ENCODE results near the gene DUSP9. TPM values are rescaled to one million over a fixed set of nuclear protein-coding genes. Genes with fewer than 3 reads are reported as not detected.

The DUSP9 gene
- total RNA-seq, 2 donors from 2014 or later, result 0.18 to 0.31 TPM

GRCh38 chrX:153621949-153622598, 24.9 kb upstream of the DUSP9 start:
- no peak overlapping the region for H3K4me3 ChIP-seq (ENCODE audit: low read length)
- H3K4me3 Mint-ChIP-seq, result no peak overlapping the region
- no peak for DNase-seq
- no peak overlapping the region for H3K27ac ChIP-seq (ENCODE audit: low read depth, low read length)
- no peaks in the 10 kb centered on the region for H3K36me3 ChIP-seq (ENCODE audit: control insufficient read depth, insufficient read depth, low read length)
- peaks cover 18% of the 10 kb centered on the region for H3K27me3 Mint-ChIP-seq (ENCODE audit: insufficient read depth)
- no peak for TF ChIP-seq CTCF (conservative IDR thresholded peaks at IDR 0.05)
- peaks cover 61% of the 10 kb centered on the region for H3K9me3 Mint-ChIP-seq
- H3K9ac ChIP-seq (ENCODE audit: extremely low read depth, low read length, poor library complexity, severe bottlenecking), result no peak overlapping the region
- no peaks in the 10 kb centered on the region for H3K9me3 ChIP-seq (ENCODE audit: control insufficient read depth, low read length)
- no peaks in the 10 kb centered on the region for H3K4me1 ChIP-seq (ENCODE audit: control insufficient read depth, insufficient read depth, low read length)
- H3K4me1 Mint-ChIP-seq, result no peaks in the 10 kb centered on the region
- 92 to 94% methylated on average over 11 to 27 of the region's 27 CpGs for WGBS, 2 experiments (ENCODE audit: insufficient coverage in 1 of 2, insufficient read length in 1 of 2)
- H3K36me3 Mint-ChIP-seq (ENCODE audit: low read depth), result no peaks in the 10 kb centered on the region
- peaks cover 19% of the 10 kb centered on the region for H3K27me3 ChIP-seq (ENCODE audit: control insufficient read depth, insufficient read depth, low read length, poor library complexity, severe bottlenecking)
- no peak overlapping the region for H3K27ac Mint-ChIP-seq

GRCh38 chrX:153622661-153623309, 24.2 kb upstream of the DUSP9 start:
- Histone ChIP-seq H3K9ac (ENCODE audit: extremely low read depth, low read length, poor library complexity, severe bottlenecking) (no peak overlapping the region), H3K4me3 (ENCODE audit: low read length) (no peak overlapping the region), H3K36me3 (ENCODE audit: control insufficient read depth, insufficient read depth, low read length) (no peaks in the 10 kb centered on the region), H3K27ac (ENCODE audit: low read depth, low read length) (no peak overlapping the region), H3K27me3 (ENCODE audit: control insufficient read depth, insufficient read depth, low read length, poor library complexity, severe bottlenecking) (peaks cover 12% of the 10 kb centered on the region), H3K9me3 (ENCODE audit: control insufficient read depth, low read length) (no peaks in the 10 kb centered on the region), H3K4me1 (ENCODE audit: control insufficient read depth, insufficient read depth, low read length) (no peaks in the 10 kb centered on the region)
- DNase-seq, result no peak
- no peak for TF ChIP-seq CTCF (conservative IDR thresholded peaks at IDR 0.05)
- H3K27ac Mint-ChIP-seq, result no peak overlapping the region
- H3K4me3 Mint-ChIP-seq, result no peak overlapping the region
- WGBS, 2 experiments (ENCODE audit: insufficient coverage in 1 of 2, insufficient read length in 1 of 2), result 90 to 97% methylated on average over 9 to 17 of the region's 17 CpGs
- no peaks in the 10 kb centered on the region for H3K36me3 Mint-ChIP-seq (ENCODE audit: low read depth)
- no peaks in the 10 kb centered on the region for H3K4me1 Mint-ChIP-seq
- H3K27me3 Mint-ChIP-seq (ENCODE audit: insufficient read depth), result peaks cover 12% of the 10 kb centered on the region
- peaks cover 57% of the 10 kb centered on the region for H3K9me3 Mint-ChIP-seq

- Histone ChIP-seq H3K9ac (ENCODE audit: extremely low read depth, low read length, poor library complexity, severe bottlenecking) (no peak overlapping the region), H3K9me3 (ENCODE audit: control insufficient read depth, low read length) (no peaks in the 10 kb centered on the region), H3K4me1 (ENCODE audit: control insufficient read depth, insufficient read depth, low read length) (no peaks in the 10 kb centered on the region), H3K4me3 (ENCODE audit: low read length) (no peak overlapping the region), H3K36me3 (ENCODE audit: control insufficient read depth, insufficient read depth, low read length) (no peaks in the 10 kb centered on the region), H3K27ac (ENCODE audit: low read depth, low read length) (no peak overlapping the region), H3K27me3 (ENCODE audit: control insufficient read depth, insufficient read depth, low read length, poor library complexity, severe bottlenecking) (peaks cover 5% of the 10 kb centered on the region)
- H3K4me3 Mint-ChIP-seq, result no peak overlapping the region
- H3K36me3 Mint-ChIP-seq (ENCODE audit: low read depth), result no peaks in the 10 kb centered on the region
- H3K27me3 Mint-ChIP-seq (ENCODE audit: insufficient read depth), result peaks cover 5% of the 10 kb centered on the region
- TF ChIP-seq CTCF (conservative IDR thresholded peaks at IDR 0.05), result no peak
- H3K9me3 Mint-ChIP-seq, result peaks cover 52% of the 10 kb centered on the region
- H3K27ac Mint-ChIP-seq, result no peak overlapping the region
- 87 to 93% methylated on average over 3 to 16 of the region's 16 CpGs for WGBS, 2 experiments (ENCODE audit: insufficient coverage in 1 of 2, insufficient read length in 1 of 2)
- no peaks in the 10 kb centered on the region for H3K4me1 Mint-ChIP-seq
- DNase-seq, result no peak
Observed at GRCh38 chrX:153623310-153624029, 23.5 kb upstream of the DUSP9 start.

Data from endodermal cell (in vitro differentiated cells).